SK-N-SH (cell line): ENCODE data around the gene FBXW11. TPM values are rescaled to one million over a fixed set of nuclear protein-coding genes. Genes with fewer than 3 reads are reported as not detected.

Source experiments
- CTCF ChIA-PET: fragments of 300-600, 350-600 bp; formaldehyde crosslinking; extraction: SDS; loops from one replicate; lab custom pipeline; 2021; lab: Yijun Ruan, JAX
- POLR2A ChIA-PET: fragments of 350-600 bp; sonication (Branson Sonifier 250); formaldehyde crosslinking; extraction: SDS; loops from one replicate; lab custom pipeline; 2020; ENCODE audit warnings: antibody characterized with exemption, inconsistent platforms; lab: Yijun Ruan, JAX
- DNase-seq: peaks from one replicate; pipeline ENCODE4 v3.0.0; 2012
- H2AFZ ChIP-seq: fragments of 200-600 bp; sonication (generic); 2 replicates; pipeline ENCODE4 v1.8.1; 2016; ENCODE audit warnings: antibody characterized with exemption, mild to moderate bottlenecking, low read depth
- H3F3A ChIP-seq: fragments of 200-600 bp; sonication (generic); replicated peaks from 2 replicates; pipeline ENCODE3; 2016; ENCODE audit warnings: antibody characterized with exemption, mild to moderate bottlenecking; ENCODE audit not compliant: insufficient read depth
- H3K27ac ChIP-seq, 2 experiments: fragments of 200-500 bp in 1 of 2; fragments of 200-600 bp in 1 of 2; sonication (Bioruptor generic) in 1 of 2; sonication (generic), shearing (Covaris generic) in 1 of 2; 2 replicates each; pipeline versions ENCODE4 v1.5.1 to v1.6.1; 2014 to 2016; ENCODE audit warnings: low read depth in 2 of 2, inconsistent platforms in 1 of 2, low read length in 1 of 2, mild to moderate bottlenecking in 1 of 2, mixed read lengths in 1 of 2
- H3K27me3 ChIP-seq: fragments of 200-600 bp; sonication (generic), shearing (Covaris generic); 2 replicates; pipeline ENCODE4 v1.6.1; 2016; ENCODE audit warnings: mixed run types; ENCODE audit not compliant: insufficient read depth
- H3K36me3 ChIP-seq, 2 experiments: fragments of 200-500 bp in 1 of 2; fragments of 200-600 bp in 1 of 2; sonication (Bioruptor generic) in 1 of 2; sonication (generic) in 1 of 2; replicated peaks in 1 of 2; 2 replicates each; pipeline versions ENCODE3 to v1.5.1; 2014 to 2016; ENCODE audit warnings: low read length in 1 of 2, mild to moderate bottlenecking in 1 of 2; ENCODE audit not compliant: insufficient read depth in 2 of 2, control insufficient read depth in 1 of 2
- H3K4me1 ChIP-seq, 2 experiments: fragments of 200-500 bp in 1 of 2; fragments of 200-600 bp in 1 of 2; sonication (Bioruptor generic) in 1 of 2; sonication (generic), shearing (Covaris generic) in 1 of 2; 2 replicates each; pipeline versions ENCODE4 v1.5.1 to v1.6.1; 2014 to 2016; ENCODE audit warnings: low read depth in 1 of 2, low read length in 1 of 2, mixed run types in 1 of 2; ENCODE audit not compliant: insufficient read depth in 2 of 2, control insufficient read depth in 1 of 2
- H3K4me2 ChIP-seq: fragments of 200-600 bp; sonication (generic), shearing (Covaris generic); 2 replicates; pipeline ENCODE4 v1.6.1; 2017; ENCODE audit warnings: mixed run types
- H3K4me3 ChIP-seq, 2 experiments: fragments of 200-500 bp in 1 of 2; fragments of 200-600 bp in 1 of 2; sonication (Bioruptor generic) in 1 of 2; sonication (generic), shearing (Covaris generic) in 1 of 2; 2 replicates each; pipeline versions ENCODE4 v1.5.1 to v1.8.1; 2014 to 2016; ENCODE audit warnings: low read depth in 2 of 2, inconsistent platforms in 1 of 2, low read length in 1 of 2, mild to moderate bottlenecking in 1 of 2, mixed read lengths in 1 of 2, moderate library complexity in 1 of 2
- H3K79me2 ChIP-seq: fragments of 200-600 bp; sonication (generic); 2 replicates; pipeline ENCODE4 v1.8.1; 2017; ENCODE audit warnings: mild to moderate bottlenecking; ENCODE audit not compliant: insufficient read depth
- H3K9ac ChIP-seq: fragments of 200-600 bp; sonication (generic); 2 replicates; pipeline ENCODE4 v1.6.1; 2017; ENCODE audit warnings: mixed run types
- H3K9me2 ChIP-seq: fragments of 200-600 bp; sonication (generic); 2 replicates; pipeline ENCODE4 v1.6.1; 2017; ENCODE audit warnings: mixed run types
- H3K9me3 ChIP-seq: fragments of 200-600 bp; sonication (generic); 2 replicates; pipeline ENCODE4 v1.6.1; 2017; ENCODE audit warnings: mixed run types, mild to moderate bottlenecking, moderate library complexity
- H4K20me1 ChIP-seq: fragments of 200-600 bp; sonication (generic); 2 replicates; pipeline ENCODE4 v1.6.1; 2017; ENCODE audit warnings: mild to moderate bottlenecking, mixed run types; ENCODE audit not compliant: insufficient read depth
- CHD2 ChIP-seq: fragments of 150-350 bp; IDR thresholded peaks from 2 replicates; pipeline ENCODE4 v1.6.1; 2018; ENCODE audit warnings: low read length; ENCODE audit not compliant: partially characterized antibody
- EP300 ChIP-seq, 2 experiments: IDR thresholded peaks; 2 replicates each; pipeline versions ENCODE4 v1.4.0 to v1.6.1; 2012; ENCODE audit warnings: borderline replicate concordance in 1 of 2, low read depth in 1 of 2, low read length in 1 of 2
- FOXJ3 ChIP-seq: sonication (generic); formaldehyde crosslinking; IDR thresholded peaks from 2 replicates; pipeline ENCODE4 v1.5.1; 2020; ENCODE audit warnings: mild to moderate bottlenecking, missing genetic modification reagents
- FOXM1 ChIP-seq: IDR thresholded peaks from 2 replicates; pipeline ENCODE4 v1.4.0; 2012; ENCODE audit warnings: low read depth, mild to moderate bottlenecking
- GABPA ChIP-seq: IDR thresholded peaks from 2 replicates; pipeline ENCODE4 v1.4.0; 2012; ENCODE audit warnings: low read depth, mild to moderate bottlenecking
- GATA2 ChIP-seq: sonication (generic); formaldehyde crosslinking; IDR thresholded peaks from 2 replicates; pipeline ENCODE4 v1.5.0; 2020; ENCODE audit warnings: mild to moderate bottlenecking, missing genetic modification reagents
- JUND ChIP-seq: IDR thresholded peaks from 2 replicates; pipeline ENCODE4 v1.4.0; 2012
- MEF2A ChIP-seq: IDR thresholded peaks from 2 replicates; pipeline ENCODE4 v1.4.0; 2012; ENCODE audit warnings: low read depth, borderline replicate concordance
- NRF1 ChIP-seq: IDR thresholded peaks from 2 replicates; pipeline ENCODE4 v1.6.1; 2012; ENCODE audit warnings: low read depth, mild to moderate bottlenecking, low read length
- POLR2AphosphoS5 ChIP-seq: IDR thresholded peaks from 2 replicates; pipeline ENCODE4 v1.6.1; 2012; ENCODE audit warnings: low read depth, low read length
- RAD21 ChIP-seq: IDR thresholded peaks from 2 replicates; pipeline ENCODE4 v1.6.1; 2012; ENCODE audit warnings: mild to moderate bottlenecking, low read length
- RCOR1 ChIP-seq: fragments of 150-350 bp; IDR thresholded peaks from 2 replicates; pipeline ENCODE4 v1.6.1; 2017; ENCODE audit warnings: antibody characterized with exemption, low read length
- RFX5 ChIP-seq: IDR thresholded peaks from 2 replicates; pipeline ENCODE4 v1.6.1; 2012; ENCODE audit warnings: mild to moderate bottlenecking, improper control_type of control experiment, low read length
- RXRA ChIP-seq: IDR thresholded peaks from 2 replicates; pipeline ENCODE4 v1.4.0; 2012; ENCODE audit warnings: low read depth, mild to moderate bottlenecking, borderline replicate concordance
- SIN3A ChIP-seq: IDR thresholded peaks from 2 replicates; pipeline ENCODE4 v1.6.1; 2012; ENCODE audit warnings: low read depth, mild to moderate bottlenecking, low read length, moderate library complexity, borderline replicate concordance
- SMC3 ChIP-seq: IDR thresholded peaks from 2 replicates; pipeline ENCODE4 v1.6.1; 2012; ENCODE audit warnings: low read depth, low read length, improper control_type of control experiment
- TAF1 ChIP-seq: IDR thresholded peaks from 2 replicates; pipeline ENCODE4 v1.6.1; 2012; ENCODE audit warnings: low read depth, mild to moderate bottlenecking, low read length, moderate library complexity, borderline replicate concordance
- TCF12 ChIP-seq: IDR thresholded peaks from 2 replicates; pipeline ENCODE4 v1.4.0; 2012
- TEAD4 ChIP-seq: IDR thresholded peaks from 2 replicates; pipeline ENCODE4 v1.4.0; 2012; ENCODE audit warnings: mild to moderate bottlenecking, borderline replicate concordance; ENCODE audit not compliant: insufficient read depth
- YY1 ChIP-seq: IDR thresholded peaks from 2 replicates; pipeline ENCODE4 v1.4.0; 2012; ENCODE audit warnings: low read depth, mild to moderate bottlenecking
- WGBS: methylation state at CpG from one replicate; pipeline ENCODE4 v1.1.6; 2017; ENCODE audit warnings: low lambda C conversion rate; 5-methylcytosine and 5-hydroxymethylcytosine counted together
- polyA plus RNA-seq, 3 experiments: library from polyadenylated mRNA; depleted of rRNA; stranded (reverse); fragments of >200 nt; gene quantifications; 2 replicates each; pipeline ENCODE4 v1.2.3, GENCODE V29; 2012
- TF ChIP-seq, protein P1 (sequence below): IDR thresholded peaks from 2 replicates; pipeline ENCODE4 v1.4.0; 2012; ENCODE audit warnings: low read depth, borderline replicate concordance
- TF ChIP-seq, protein P2 (sequence below): IDR thresholded peaks from 2 replicates; pipeline ENCODE4 v1.4.0; 2012; ENCODE audit warnings: low read depth
- TF ChIP-seq, protein P3 (sequence below): IDR thresholded peaks from 2 replicates; pipeline ENCODE4; 2012
- TF ChIP-seq, protein P4 (sequence below): fragments of 200-600 bp; sonication (generic); IDR thresholded peaks from 2 replicates; pipeline ENCODE4 v1.6.1; 2017; ENCODE audit warnings: antibody characterized with exemption, mild to moderate bottlenecking, moderate library complexity
- TF ChIP-seq, protein P5 (sequence below): IDR thresholded peaks from 2 replicates; pipeline ENCODE4 v1.4.0; 2012; ENCODE audit warnings: low read depth, borderline replicate concordance

FBXW11 gene
- polyA plus RNA-seq, 1 of the 3 experiments (the other 2 are of a cell fraction) = 37.5 TPM

DNA sequence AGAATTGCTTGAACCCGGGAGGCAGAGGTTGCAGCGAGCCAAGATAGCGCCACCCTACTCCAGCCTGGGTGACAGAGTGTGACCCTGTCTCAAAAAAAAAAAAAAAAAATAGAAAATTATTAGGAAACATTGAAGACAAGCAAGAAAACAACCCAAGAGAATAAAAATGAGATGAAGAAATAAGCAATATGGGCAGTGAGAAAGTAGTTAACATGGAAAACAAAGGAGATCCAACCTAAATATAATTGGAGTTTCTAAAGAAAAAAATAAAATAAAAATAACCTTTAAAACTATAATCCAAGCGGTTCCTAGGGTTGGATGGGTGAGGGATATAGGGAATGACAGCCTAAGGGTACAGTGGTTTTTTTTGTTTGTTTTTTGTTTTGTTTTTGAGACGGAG is 71.9 kb downstream of the FBXW11 start:
- Histone ChIP-seq H2AFZ (no peak overlapping the region), H3K9ac (no peak overlapping the region), H4K20me1 (peaks cover 46% of the 10 kb centered on the region), H3K27me3 (no peaks in the 10 kb centered on the region), H3K9me3 (no peaks in the 10 kb centered on the region), H3K27ac (no peak overlapping the region), H3K4me1 (no peaks in the 10 kb centered on the region), H3K4me3 (no peak overlapping the region), H3K4me2 (no peak overlapping the region), H3K36me3 (peaks cover 0 to 16% of the 10 kb centered on the region in 2 experiments), H3F3A (peaks cover 5% of the 10 kb centered on the region), H3K79me2 (peaks cover 98% of the 10 kb centered on the region), H3K9me2 (no peaks in the 10 kb centered on the region)
- POLR2A ChIA-PET = no interaction called here
- WGBS = 95% methylated on average over 5 of the region's 5 CpGs
- TF ChIP-seq RFX5 (no peak), POLR2AphosphoS5 (no peak), RAD21 (no peak), GABPA (no peak), TCF12 (no peak), FOXJ3 (CRISPR knock-in tag) (no peak), SIN3A (no peak), TEAD4 (no peak), CHD2 (no peak), NRF1 (no peak), TAF1 (no peak), JUND (no peak), SMC3 (no peak), MEF2A (no peak), GATA2 (no peak), YY1 (no peak)
- TF ChIP-seq, protein P1, sequence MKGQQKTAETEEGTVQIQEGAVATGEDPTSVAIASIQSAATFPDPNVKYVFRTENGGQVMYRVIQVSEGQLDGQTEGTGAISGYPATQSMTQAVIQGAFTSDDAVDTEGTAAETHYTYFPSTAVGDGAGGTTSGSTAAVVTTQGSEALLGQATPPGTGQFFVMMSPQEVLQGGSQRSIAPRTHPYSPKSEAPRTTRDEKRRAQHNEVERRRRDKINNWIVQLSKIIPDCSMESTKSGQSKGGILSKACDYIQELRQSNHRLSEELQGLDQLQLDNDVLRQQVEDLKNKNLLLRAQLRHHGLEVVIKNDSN = no peak
- TF ChIP-seq, protein P2, sequence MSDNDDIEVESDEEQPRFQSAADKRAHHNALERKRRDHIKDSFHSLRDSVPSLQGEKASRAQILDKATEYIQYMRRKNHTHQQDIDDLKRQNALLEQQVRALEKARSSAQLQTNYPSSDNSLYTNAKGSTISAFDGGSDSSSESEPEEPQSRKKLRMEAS = no peak
- TF ChIP-seq, protein P3, sequence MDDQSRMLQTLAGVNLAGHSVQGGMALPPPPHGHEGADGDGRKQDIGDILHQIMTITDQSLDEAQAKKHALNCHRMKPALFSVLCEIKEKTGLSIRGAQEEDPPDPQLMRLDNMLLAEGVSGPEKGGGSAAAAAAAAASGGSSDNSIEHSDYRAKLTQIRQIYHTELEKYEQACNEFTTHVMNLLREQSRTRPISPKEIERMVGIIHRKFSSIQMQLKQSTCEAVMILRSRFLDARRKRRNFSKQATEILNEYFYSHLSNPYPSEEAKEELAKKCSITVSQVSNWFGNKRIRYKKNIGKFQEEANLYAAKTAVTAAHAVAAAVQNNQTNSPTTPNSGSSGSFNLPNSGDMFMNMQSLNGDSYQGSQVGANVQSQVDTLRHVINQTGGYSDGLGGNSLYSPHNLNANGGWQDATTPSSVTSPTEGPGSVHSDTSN = no peak
- CTCF ChIA-PET = interaction anchor here (0.6 to 1.3 kb wide), 2 partner anchors 22 to 516 kb away, joined by 3 read pairs; no protein-coding TSS in a partner anchor
- no peak for DNase-seq

DNA sequence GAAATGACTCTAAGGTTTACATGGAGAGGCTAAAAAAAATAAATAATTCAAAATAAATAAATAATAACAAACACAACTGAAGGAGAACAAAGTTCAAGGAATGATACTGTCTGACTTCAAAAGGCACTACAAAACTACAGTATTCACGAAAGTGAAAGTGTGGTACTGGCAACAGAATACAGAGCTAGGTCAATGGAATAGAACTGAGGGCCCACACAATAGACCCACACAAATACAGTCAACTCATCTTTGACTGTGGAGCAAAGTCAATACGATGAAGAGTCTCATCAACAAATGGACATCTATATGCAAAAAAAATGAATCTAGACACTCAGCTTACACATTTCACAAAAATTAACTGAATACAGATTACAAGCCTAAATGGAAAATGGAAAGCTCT is 75.3 kb downstream of the FBXW11 start:
- H3K4me1 ChIP-seq = no peaks in the 10 kb centered on the region; a peak in 1 of 4 replicates
- H3K9me2 ChIP-seq = no peaks in the 10 kb centered on the region
- no peak for DNase-seq
- peaks cover 0 to 16% of the 10 kb centered on the region in 2 experiments for H3K36me3 ChIP-seq
- no peak overlapping the region for H2AFZ ChIP-seq
- H3F3A ChIP-seq = no peaks in the 10 kb centered on the region
- peaks cover 41% of the 10 kb centered on the region for H4K20me1 ChIP-seq
- H3K27me3 ChIP-seq = no peaks in the 10 kb centered on the region
- no peak overlapping the region for H3K4me3 ChIP-seq
- peaks cover 98% of the 10 kb centered on the region for H3K79me2 ChIP-seq
- POLR2A ChIA-PET = no interaction called here
- WGBS = 97% methylated on average over 2 of the region's 2 CpGs
- no peak overlapping the region for H3K4me2 ChIP-seq
- CTCF ChIA-PET = interaction anchor here (1.5 kb wide), 1 partner anchor 19 kb away, joined by 3 read pairs; no protein-coding TSS in a partner anchor
- H3K9me3 ChIP-seq = no peaks in the 10 kb centered on the region
- no peak overlapping the region for H3K27ac ChIP-seq
- no peak overlapping the region for H3K9ac ChIP-seq
- TF ChIP-seq RCOR1 = no peak
- TF ChIP-seq RXRA = no peak
- TF ChIP-seq, protein P4, sequence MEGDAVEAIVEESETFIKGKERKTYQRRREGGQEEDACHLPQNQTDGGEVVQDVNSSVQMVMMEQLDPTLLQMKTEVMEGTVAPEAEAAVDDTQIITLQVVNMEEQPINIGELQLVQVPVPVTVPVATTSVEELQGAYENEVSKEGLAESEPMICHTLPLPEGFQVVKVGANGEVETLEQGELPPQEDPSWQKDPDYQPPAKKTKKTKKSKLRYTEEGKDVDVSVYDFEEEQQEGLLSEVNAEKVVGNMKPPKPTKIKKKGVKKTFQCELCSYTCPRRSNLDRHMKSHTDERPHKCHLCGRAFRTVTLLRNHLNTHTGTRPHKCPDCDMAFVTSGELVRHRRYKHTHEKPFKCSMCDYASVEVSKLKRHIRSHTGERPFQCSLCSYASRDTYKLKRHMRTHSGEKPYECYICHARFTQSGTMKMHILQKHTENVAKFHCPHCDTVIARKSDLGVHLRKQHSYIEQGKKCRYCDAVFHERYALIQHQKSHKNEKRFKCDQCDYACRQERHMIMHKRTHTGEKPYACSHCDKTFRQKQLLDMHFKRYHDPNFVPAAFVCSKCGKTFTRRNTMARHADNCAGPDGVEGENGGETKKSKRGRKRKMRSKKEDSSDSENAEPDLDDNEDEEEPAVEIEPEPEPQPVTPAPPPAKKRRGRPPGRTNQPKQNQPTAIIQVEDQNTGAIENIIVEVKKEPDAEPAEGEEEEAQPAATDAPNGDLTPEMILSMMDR = no peak
- TF ChIP-seq EP300 (IDR thresholded peaks at IDR 0.05; ENCODE audit: borderline replicate concordance in 1 of 2, low read depth in 1 of 2, low read length in 1 of 2) = no peak
- TF ChIP-seq SMC3 = no peak
- TF ChIP-seq SIN3A = no peak
- no peak for TF ChIP-seq RAD21
- TF ChIP-seq FOXM1 = no peak
- TF ChIP-seq, protein P5, sequence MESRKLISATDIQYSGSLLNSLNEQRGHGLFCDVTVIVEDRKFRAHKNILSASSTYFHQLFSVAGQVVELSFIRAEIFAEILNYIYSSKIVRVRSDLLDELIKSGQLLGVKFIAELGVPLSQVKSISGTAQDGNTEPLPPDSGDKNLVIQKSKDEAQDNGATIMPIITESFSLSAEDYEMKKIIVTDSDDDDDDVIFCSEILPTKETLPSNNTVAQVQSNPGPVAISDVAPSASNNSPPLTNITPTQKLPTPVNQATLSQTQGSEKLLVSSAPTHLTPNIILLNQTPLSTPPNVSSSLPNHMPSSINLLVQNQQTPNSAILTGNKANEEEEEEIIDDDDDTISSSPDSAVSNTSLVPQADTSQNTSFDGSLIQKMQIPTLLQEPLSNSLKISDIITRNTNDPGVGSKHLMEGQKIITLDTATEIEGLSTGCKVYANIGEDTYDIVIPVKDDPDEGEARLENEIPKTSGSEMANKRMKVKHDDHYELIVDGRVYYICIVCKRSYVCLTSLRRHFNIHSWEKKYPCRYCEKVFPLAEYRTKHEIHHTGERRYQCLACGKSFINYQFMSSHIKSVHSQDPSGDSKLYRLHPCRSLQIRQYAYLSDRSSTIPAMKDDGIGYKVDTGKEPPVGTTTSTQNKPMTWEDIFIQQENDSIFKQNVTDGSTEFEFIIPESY = no peak
